Fibroblast of the aortic adventitia (primary cell): Measurements from ENCODE around the gene GAST. TPM values are rescaled to one million over a fixed set of nuclear protein-coding genes. Genes with fewer than 3 reads are reported as not detected.
A peak's percentile ranks its signal among the peaks of the same experiment; 100 is the strongest.

Experiments
- DNase-seq: peaks from one replicate; pipeline ENCODE4 v3.0.0-alpha.2; 2010; ENCODE audit warnings: low read depth
- H3K4me3 ChIP-seq: 2 replicates; pipeline ENCODE4 v1.5.1; 2011; ENCODE audit warnings: low read depth, mild to moderate bottlenecking, control low read depth, low read length, moderate library complexity
- total RNA-seq: library from RNA; depleted of rRNA; stranded (reverse); fragments of >200 nt; gene quantifications from 2 replicates; pipeline ENCODE4 v1.2.3, GENCODE V29; 2012; ENCODE audit warnings: low replicate concordance
- TF ChIP-seq, protein P1 (sequence below): IDR thresholded peaks from 2 replicates; pipeline ENCODE4 v1.5.1; 2011; ENCODE audit warnings: mild to moderate bottlenecking, low read length, control low read depth, inconsistent platforms; ENCODE audit not compliant: insufficient read depth

Gene GAST
- total RNA-seq, 1 donor = not detected

DNA sequence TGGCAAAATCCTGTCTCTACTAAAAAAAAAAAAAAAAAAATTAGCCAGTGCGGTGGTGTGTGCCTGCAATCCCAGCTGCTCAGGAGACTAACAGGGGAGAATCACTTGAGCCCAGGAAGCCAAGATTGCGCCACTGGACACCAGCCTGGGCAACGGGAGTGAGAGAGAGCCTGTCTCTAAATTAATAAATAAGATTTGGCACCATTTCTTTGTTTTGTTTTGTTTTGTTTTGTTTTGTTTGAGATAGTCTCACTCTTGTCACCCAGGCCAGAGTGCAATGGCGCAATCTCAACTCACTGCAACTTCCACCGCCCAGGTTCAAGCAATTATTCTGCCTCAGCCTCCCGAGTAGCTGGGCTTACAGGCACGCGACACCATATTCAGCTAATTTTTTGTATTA lies 9.4 kb upstream of the GAST start:
- H3K4me3 ChIP-seq = no peak overlapping the region
- no peak for DNase-seq
- TF ChIP-seq, protein P1, sequence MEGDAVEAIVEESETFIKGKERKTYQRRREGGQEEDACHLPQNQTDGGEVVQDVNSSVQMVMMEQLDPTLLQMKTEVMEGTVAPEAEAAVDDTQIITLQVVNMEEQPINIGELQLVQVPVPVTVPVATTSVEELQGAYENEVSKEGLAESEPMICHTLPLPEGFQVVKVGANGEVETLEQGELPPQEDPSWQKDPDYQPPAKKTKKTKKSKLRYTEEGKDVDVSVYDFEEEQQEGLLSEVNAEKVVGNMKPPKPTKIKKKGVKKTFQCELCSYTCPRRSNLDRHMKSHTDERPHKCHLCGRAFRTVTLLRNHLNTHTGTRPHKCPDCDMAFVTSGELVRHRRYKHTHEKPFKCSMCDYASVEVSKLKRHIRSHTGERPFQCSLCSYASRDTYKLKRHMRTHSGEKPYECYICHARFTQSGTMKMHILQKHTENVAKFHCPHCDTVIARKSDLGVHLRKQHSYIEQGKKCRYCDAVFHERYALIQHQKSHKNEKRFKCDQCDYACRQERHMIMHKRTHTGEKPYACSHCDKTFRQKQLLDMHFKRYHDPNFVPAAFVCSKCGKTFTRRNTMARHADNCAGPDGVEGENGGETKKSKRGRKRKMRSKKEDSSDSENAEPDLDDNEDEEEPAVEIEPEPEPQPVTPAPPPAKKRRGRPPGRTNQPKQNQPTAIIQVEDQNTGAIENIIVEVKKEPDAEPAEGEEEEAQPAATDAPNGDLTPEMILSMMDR = no peak

- DNase-seq = no peak
- TF ChIP-seq, protein P1 = no peak
These were observed 6.7 kb upstream of the GAST start for GRCh38 chr17:41705271-41705991.

GRCh38 chr17:41707803-41708669 lies 4.1 kb upstream of the GAST start:
- TF ChIP-seq, protein P1 = no peak
- no peak for DNase-seq
- no peak overlapping the region for H3K4me3 ChIP-seq

More at GRCh38 chr17:41705271-41705991, 6.7 kb upstream of the GAST start:
- no peak overlapping the region for H3K4me3 ChIP-seq

DNA sequence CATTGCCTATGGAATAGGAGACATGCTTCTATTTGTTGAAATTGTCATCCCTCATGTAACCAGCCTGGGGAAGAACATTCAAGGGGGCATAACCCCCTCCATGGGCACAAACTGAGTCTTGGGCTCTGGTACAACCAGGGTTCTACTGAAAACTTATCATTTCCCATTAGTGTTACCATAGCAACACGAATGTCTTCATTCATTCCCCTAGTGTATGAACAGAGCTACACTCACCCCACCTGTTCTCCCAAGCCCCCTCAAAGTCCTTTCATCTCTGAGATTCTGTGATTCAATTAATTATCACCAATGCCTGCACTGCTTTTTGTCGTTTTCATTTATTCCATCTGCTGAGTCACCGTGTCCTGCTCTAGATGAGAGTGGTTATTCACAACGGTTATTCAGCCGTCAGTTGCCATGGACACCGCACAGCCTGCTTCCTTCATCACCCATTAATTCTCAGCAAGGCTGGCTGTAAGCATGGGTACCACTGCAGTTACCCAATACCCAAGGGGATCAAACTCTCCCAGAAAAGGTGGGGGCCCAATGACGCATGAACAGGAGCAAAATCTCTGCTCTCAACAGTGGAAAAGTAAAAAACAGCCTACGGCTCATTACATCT lies 1.6 kb upstream of the GAST start:
- TF ChIP-seq, protein P1 = no peak
- no peak overlapping the region for H3K4me3 ChIP-seq
- DNase-seq = peak; percentile 74

DNA sequence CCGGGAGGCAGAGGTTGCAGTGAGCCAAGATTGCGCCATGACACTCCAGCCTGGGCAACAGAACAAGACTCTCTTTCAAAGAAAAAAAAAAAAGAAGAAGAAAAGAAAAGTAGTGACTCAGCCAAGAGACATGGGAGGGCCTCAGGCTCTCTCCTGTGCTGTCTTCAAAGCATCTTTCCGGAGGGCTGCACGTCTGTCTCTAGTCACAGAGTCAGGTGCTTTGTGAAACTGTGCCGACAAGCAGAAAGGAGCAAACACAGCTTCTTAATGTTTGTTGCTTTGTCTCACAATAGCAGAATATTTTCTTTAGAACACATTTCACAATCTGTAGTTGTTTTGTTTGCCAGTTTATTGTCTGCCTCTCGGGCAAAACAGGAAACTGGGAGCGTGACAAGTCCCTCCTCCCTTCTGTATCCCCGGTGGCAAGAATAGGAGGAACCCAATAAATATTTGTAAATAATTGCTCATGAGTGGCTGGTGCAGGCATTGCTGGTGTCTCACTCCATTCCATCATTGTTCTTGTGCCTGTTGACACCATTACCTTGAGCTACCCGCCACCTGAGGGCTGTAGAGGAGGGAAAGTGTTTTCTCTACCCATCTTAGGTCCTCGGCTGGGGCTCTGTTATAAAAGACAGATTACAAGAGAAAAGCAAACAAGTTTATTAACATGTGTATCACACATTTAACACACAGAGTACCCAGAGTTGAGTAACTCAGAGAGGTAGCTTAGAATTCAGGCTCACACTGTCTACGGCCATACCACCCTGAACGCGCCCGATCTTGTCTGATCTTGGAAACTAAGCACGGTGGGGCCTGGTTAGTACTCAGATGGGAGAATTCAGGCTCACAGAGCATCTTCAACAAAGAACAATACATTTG lies 5.5 kb downstream of the GAST start:
- H3K4me3 ChIP-seq = no peak overlapping the region
- DNase-seq = peak; percentile 37
- TF ChIP-seq, protein P1 = no peak

- DNase-seq = no peak
- H3K4me3 ChIP-seq = no peak overlapping the region
- TF ChIP-seq, protein P1 = no peak
These were observed 6.1 kb downstream of the GAST start for GRCh38 chr17:41718287-41718645.
